Measurements from ENCODE around the gene KANSL1.

DNA sequence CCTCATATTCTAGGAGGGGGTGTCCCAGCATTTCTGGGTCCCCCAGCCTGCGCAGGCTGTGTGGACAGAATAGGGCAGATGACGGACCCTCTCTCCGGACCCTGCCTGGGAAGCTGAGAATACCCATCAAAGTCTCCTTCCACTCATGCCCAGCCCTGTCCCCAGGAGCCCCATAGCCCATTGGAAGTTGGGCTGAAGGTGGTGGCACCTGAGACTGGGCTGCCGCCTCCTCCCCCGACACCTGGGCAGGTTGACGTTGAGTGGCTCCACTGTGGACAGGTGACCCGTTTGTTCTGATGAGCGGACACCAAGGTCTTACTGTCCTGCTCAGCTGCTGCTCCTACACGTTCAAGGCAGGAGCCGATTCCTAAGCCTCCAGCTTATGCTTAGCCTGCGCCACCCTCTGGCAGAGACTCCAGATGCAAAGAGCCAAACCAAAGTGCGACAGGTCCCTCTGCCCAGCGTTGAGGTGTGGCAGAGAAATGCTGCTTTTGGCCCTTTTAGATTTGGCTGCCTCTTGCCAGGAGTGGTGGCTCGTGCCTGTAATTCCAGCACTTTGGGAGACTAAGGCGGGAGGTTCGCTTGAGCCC is 182.5 kb downstream of the KANSL1 start:
- no peak for TF ChIP-seq CTCF (IDR thresholded peaks at IDR 0.05)
- TF ChIP-seq POLR2A (IDR thresholded peaks at IDR 0.05): no peak
